NCI-H510A treated with DMSO at 0.1 percent for 48 hours (cell line): ENCODE results near the gene GNAL.

Source experiments
- DNase-seq: peaks from one replicate; lab custom pipeline; 2025; lab: John Stamatoyannopoulos, UW

Gene GNAL

GRCh38 chr18:11762429-11762828 is 73.4 kb downstream of the GNAL start:
- no peak for DNase-seq

GRCh38 chr18:11767329-11767728 is 78.3 kb downstream of the GNAL start:
- DNase-seq = no peak

GRCh38 chr18:11767935-11768334 is 78.9 kb downstream of the GNAL start:
- DNase-seq = no peak

GRCh38 chr18:11775436-11776174 is 86.5 kb downstream of the GNAL start:
- DNase-seq = no peak

GRCh38 chr18:11780042-11780441 is 91.0 kb downstream of the GNAL start:
- DNase-seq = no peak

- DNase-seq = no peak
These were observed 94.8 kb downstream of the GNAL start for GRCh38 chr18:11783716-11784331.

- no peak for DNase-seq
These were observed 95.7 kb downstream of the GNAL start for GRCh38 chr18:11784674-11785304.

GRCh38 chr18:11785444-11786055 is 96.5 kb downstream of the GNAL start:
- DNase-seq = no peak

GRCh38 chr18:11789716-11790510 is 100.8 kb downstream of the GNAL start:
- DNase-seq = no peak

GRCh38 chr18:11791131-11791530 is 102.1 kb downstream of the GNAL start:
- DNase-seq = no peak

GRCh38 chr18:11792632-11793031 is 103.6 kb downstream of the GNAL start:
- DNase-seq = no peak

GRCh38 chr18:11794195-11794594 is 105.1 kb downstream of the GNAL start:
- no peak for DNase-seq

- DNase-seq = no peak
These were observed 106.9 kb downstream of the GNAL start for GRCh38 chr18:11795916-11796315.

- no peak for DNase-seq
These were observed 109.2 kb downstream of the GNAL start for GRCh38 chr18:11798271-11798670.

GRCh38 chr18:11799066-11799465 is 110.0 kb downstream of the GNAL start:
- DNase-seq = no peak

GRCh38 chr18:11800566-11801334 is 111.7 kb downstream of the GNAL start:
- peak; percentile 60 for DNase-seq

- DNase-seq = no peak
These were observed 112.5 kb downstream of the GNAL start for GRCh38 chr18:11801573-11801972.

GRCh38 chr18:11802158-11802557 is 113.1 kb downstream of the GNAL start:
- DNase-seq = no peak

- no peak for DNase-seq
These were observed 113.5 kb downstream of the GNAL start for GRCh38 chr18:11802586-11802985.

- no peak for DNase-seq
These were observed 118.2 kb downstream of the GNAL start for GRCh38 chr18:11807233-11807632.
